Kidney capillary endothelial cell (primary cell): ENCODE measurements around the gene PKNOX2.

Source experiments
- DNase-seq: peaks from one replicate; pipeline ENCODE4 v3.0.0-alpha.2; 2018; ENCODE audit warnings: low spot score

PKNOX2 gene

DNA sequence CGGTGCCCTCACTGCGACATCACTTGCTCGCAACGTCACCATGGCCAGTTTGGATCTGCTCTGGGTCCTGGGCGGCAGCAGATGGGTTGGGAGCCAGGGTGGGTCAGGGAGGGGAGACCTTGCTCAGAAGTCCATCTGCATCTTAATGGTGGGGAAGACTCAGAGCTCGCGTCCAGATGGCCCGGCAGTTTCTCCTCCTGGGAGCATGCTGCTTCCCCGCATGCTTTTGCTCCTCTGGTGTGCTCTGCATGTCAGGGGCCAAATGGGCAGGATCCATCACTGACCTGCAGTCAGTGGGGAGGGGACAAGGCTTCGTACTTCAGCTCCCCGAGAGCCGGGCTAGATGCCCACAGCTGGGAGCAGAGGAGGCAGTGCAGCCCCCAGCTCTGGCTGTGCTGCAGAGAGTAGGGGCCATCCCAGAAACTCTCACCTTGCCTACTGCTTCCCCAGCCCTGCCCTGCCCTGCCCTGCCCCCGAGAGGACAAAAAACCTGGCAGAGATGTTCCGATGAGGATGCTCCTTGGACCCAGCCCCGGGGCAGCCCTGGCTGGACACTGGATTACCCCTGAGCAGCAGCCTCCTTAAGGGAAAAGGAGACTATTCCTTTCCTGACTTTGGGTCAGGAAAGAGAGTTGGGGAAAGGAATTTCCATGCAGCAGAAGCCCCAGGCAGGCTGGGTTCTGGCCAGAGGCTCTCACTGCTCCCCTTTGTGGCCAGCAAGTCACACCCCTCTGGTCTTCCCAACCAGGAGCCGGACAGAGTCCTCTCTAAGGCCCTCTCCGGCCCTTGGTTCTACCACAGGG lies 149.9 kb downstream of the PKNOX2 start:
- DNase-seq, result no peak

- no peak for DNase-seq
Measured at GRCh38 chr11:125315079-125315740, 150.7 kb downstream of the PKNOX2 start.

DNA sequence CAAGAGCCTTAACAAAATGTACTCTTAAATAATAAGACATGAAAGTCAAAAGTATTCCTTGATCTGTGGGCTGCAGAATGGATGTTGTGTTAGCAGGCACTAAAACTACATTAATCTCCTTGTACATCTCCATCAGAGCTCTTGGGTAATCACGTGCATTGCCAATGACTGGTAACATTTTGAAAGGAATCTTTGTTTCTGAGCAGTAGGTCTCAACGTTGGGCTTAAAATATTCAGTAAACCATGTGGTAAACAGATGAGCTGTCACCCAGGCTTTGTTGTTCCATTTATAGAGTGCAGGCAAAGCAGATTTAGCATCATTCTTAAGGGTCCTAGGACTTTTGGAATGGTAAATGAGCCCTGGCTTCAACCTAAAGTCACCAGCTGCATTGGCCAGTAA lies 152.9 kb downstream of the PKNOX2 start:
- DNase-seq, result no peak

- DNase-seq, result no peak
Measured at GRCh38 chr11:125319649-125320048, 155.1 kb downstream of the PKNOX2 start.

DNA sequence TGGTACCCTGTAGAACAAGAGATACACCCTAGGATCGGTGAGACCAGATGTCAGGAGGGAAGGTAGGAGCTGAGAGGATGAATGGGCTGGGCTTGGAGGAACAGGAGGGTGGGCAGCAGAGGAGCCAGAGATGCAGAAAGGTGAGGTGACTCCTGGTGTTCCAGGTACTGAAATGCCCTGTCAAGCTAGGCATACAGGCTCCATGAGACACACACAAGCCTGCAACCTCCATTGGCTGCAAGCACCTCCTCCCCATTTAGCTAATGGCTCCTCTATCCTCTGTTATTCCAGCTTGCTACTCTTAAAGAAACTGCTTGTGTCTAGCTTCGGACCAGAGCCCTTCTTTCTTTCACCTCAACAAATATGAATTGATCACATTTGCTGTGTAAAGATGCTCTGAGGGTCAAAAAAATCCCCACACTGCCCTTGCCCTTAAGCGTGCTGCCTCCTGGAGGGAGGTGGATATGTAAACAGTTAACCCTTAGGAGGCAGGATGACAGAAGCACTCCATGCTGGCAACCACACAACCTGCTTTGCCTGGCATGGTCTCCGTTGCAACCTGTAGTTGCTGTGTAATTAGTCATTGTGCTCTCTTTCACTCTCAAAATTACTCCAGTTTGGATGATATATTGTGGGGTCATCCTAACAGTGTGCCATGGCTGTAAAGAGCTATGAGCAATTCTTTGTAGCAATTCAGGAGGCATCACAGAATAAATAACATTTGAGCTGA lies 156.0 kb downstream of the PKNOX2 start:
- DNase-seq, result no peak

- DNase-seq, result no peak
Measured at GRCh38 chr11:125322289-125322688, 157.7 kb downstream of the PKNOX2 start.

GRCh38 chr11:125325196-125325595 lies 160.6 kb downstream of the PKNOX2 start:
- DNase-seq, result no peak

- DNase-seq, result no peak
Measured at GRCh38 chr11:125326126-125326525, 161.6 kb downstream of the PKNOX2 start.

DNA sequence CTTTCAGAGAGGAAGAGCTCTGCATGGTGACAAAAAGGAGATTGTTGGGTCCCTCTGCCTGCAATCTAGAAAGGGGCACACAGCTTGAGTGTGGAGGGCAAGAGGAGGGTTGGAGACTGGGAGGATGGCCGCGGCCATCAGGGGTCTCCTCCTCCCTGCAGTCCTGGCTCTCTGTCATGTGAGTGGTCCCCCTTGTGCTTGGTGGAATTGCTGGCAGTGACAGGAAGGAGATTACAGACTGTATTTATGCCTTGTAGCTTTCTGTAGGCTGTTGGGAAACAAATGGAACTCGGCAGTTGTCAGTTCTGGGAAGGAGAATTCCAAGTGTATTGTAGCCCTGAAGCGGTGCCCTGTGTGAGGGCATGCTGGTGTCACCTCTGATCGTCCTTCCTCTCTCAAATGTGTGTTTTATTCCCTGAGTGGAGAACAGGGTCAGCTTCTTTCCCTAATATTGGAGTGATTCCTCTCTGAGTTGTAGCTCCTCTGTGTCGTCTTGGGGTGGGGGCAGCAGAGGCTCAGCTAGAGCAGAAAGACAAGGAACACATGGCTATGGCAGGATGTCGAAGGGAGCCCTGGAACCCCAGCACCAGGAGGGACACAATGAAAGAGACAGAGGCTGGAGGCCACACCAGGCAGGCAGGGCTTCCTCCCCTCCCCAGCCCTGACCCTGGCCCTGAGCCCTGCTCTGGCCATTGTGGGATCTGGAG lies 163.1 kb downstream of the PKNOX2 start:
- no peak for DNase-seq

DNA sequence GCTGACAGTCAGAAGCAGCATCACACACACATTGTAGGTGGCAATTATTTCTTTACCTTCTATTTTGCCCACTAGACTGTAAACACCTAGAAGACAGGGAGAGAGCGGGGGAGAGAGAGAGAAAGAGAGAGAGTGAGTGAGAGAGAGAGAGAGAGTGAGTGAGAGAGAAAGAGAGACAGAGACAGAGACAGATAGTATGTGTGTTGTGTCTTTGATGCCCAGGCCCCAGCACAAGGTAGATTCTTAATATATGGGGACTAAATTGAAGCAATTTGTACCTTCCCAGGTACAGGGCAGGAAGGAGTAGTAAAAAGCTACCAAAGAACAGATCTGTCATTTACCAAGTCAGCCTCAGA lies 163.7 kb downstream of the PKNOX2 start:
- no peak for DNase-seq

DNA sequence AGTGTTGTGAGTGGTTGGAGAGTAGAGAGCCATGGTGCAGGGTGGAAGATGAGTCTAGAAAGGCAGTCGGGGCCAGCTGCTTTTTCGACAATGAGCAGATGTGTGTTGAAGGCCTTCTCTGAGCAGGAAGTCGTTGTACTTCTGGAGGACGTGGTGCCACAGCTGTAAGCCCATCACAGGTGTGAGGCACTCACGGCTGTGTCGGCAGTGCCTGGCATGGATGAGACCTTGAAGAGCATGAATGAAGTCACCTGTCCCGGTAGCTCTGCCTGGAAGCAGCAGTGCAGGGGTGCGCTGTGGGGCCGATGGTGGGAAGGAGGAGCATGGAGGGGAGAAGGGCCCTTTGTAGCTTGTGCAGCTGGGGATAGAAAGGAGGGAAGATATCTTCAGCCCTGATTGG lies 165.2 kb downstream of the PKNOX2 start:
- DNase-seq, result no peak

GRCh38 chr11:125330462-125331325 lies 166.1 kb downstream of the PKNOX2 start:
- no peak for DNase-seq

DNA sequence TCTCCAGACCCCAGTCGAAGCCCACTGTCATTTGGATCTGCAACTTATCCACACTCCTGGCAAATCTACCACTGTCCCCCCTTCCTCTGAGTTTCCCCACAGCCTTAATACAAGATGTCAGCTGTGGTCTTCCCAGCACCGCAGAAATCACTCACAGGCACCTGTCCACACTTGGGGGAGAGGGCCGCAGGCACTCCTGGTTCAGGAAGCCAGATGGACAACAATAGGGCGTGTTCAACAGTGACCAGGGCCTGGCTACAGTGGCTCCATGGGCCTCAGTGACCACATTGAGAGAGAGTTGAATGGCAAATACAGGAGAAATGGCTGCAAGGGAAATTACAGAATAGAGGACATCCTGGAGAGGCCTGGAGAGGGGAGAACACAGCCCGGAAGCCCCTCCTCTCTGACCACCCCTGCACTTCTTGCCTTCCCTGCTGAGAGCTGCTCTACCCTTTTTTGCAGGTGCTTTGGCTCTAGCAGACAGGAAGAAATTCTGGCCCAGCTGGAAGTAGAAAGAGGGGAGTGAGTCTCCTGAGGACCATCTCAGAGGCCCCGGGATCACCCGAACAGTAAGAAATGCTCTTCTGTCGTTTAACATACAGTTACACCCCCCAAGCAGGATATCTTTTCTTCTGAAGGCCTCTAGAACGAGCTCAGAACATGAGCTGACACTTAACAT lies 166.9 kb downstream of the PKNOX2 start:
- DNase-seq, result no peak

GRCh38 chr11:125332821-125333220 lies 168.3 kb downstream of the PKNOX2 start:
- DNase-seq, result no peak

DNA sequence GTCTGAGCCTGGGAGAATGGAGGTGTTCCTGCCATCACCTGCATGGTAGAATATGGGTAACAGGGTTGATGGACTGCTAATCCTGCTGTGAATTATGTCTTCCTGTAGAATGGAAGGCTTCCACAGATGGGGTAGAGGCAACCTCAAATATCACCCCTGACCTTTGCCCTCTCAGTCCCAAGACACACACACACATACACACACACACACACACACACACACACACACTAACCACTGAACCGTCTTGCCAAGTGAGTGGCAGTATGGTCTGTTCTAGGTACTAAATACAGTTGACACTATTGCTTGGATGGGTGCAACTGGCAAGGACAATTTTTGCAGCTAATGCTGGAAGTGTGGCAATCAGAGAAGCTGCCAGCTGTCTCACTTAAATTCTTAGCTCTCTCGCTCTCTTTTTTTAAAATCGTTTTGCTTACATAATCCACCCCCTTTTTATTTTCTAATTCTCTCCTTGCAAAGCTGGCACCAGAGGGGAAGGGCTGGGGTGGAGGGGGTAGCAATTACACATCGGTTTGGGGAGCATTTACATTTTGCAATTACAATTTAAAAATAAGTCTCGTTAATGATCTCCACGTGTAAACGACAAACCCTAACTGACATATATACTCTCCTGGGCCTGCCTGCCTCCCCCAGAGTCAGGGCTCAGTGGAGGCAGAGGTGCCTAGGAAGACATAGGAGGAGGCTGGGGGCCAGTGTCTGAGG lies 169.0 kb downstream of the PKNOX2 start:
- no peak for DNase-seq

GRCh38 chr11:125335106-125335505 lies 170.6 kb downstream of the PKNOX2 start:
- DNase-seq, result no peak

DNA sequence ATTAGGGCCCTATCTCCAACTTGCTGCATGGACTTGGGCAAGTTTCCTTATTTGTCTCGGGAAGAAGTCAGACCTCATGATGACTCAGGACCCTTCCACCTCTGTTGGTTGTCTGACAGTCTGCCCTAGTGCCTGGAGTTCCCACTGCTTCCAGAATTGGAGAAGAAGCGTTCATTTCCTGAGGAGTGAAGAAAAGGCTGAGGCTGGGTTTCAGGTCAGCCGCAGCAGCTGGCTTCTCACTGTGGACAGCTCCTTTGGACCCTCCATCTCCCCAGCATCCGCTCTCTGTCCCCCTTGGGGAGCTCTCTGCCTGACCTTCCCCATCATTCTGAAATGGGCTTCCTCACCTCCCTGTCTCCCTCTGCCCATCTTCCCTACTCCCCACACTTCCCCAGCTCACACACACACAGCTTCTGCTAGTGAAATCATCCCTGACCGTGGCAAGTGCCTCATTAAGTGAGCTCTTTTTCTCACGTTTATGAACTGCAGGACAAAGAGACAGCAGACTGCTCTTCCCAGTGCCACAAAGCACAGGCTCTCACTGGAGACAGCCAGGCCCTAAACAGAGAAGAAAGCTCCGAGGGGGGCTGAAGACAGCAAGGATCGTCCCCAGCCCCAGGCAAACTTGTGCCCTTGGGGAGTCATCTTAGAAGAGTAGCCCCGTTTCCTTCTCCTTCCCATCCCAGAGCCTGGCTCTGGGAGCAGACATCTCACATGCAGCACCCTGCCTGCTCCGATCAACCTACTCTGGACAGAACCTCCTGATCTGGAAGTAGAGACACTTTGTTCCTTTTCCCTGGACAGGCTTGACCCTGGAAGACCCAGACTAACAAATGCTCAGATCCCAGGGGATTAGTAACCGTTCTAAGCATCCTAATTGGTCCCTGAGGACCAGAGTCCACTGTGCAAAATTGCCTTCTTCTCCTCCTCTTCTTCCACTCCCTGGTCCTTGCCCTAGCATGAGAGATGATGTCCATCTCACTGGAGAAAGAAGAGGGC lies 173.6 kb downstream of the PKNOX2 start:
- no peak for DNase-seq

DNA sequence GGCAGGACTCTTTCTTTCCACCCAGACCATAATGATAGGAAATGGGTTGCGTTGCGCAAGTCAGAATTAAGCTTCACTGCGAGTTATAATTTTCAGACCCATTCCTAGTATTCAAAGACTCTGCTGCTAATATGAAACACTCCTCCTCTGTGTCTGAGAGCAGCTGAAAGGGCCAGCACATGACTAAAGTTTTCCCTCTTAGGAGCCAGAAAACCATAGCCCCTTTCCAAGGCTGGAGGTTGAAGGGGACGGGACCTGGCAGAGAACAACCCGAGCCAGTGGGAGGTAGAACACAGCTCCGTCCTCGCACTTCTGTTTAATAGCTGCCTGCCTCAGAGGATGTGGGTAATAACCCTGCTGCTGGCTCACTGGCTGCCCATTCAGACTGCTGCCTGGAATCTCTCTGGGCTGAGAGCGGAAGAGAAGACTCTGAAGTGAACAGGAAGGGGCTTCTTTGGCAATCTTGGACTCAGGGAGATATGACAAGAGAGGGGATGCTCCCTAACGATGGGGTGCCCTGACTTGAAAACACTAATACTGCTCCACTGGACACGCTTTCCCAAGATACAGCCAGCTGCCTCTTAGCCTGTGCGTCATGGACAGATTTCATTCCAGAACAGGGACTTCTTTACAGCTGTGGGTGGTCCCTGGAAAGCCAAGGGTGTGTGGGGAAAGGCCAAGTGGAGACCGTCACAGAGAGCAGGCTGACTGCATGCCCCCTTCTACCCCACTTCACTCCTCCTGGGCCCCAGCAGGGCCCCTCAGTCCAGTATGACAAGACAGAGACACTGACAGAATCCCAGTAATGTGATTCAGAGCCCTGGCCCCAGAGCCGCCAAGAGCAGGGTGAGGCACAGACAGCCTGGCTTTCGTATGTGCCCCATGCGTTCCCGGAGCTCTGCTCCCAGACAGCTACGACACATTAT lies 174.6 kb downstream of the PKNOX2 start:
- DNase-seq, result no peak
